GM19035 (cell line): ENCODE data around the gene SH3GL2.

ENCODE experiments used
- ATAC-seq: cut with Tn5 transposase; IDR thresholded peaks from one replicate; pipeline ENCODE4 v1.9.1; 2021; ENCODE audit not compliant: unreplicated experiment

The SH3GL2 gene

DNA sequence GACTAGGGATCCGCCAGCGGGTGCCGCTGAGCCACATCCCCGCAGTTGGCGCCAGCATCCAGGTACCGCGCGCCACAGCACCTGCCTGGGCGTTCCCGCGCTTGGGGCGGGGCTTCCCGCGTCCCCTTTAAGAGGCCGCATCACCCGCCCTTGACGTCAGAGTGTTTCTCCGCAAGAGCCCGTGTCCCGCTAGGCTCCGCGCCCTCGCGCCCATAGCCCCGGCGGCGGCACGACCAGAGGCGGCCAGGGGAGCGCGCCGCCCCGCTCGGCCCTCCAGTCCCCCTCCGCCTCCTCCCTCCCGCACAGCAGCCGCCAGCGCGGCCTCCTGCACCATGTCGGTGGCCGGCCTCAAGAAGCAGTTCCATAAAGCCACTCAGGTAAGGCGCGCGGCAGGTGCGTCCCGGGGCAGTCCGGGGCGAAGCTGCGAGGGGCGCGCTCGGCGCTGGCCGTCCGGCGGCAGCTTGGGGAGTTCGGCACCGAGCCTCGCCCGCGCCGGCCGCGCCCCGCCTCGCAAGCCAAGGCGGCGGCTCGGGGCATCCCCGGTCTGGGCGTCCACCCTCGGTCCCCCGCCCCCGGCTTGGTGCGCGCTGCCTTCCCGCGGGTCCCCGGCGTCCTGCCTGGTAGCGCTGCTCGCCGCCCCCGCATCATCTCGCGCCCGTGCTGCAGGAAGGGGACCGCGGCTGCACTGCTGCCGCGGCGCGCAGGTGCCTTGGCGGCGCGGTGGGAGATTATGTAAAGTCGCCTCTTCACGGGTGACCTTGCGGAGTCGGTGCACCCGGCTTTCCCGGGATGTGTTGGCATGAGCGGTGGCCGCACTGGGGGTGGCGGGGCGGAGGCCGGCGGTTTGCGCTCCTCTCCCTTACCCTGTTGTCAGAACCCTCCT is at the start of gene SH3GL2:
Gene SH3GL2 (plus strand): TSS at position 156 of the 883 bp plus-strand sequence.
- ATAC-seq: peak; percentile 53

DNA sequence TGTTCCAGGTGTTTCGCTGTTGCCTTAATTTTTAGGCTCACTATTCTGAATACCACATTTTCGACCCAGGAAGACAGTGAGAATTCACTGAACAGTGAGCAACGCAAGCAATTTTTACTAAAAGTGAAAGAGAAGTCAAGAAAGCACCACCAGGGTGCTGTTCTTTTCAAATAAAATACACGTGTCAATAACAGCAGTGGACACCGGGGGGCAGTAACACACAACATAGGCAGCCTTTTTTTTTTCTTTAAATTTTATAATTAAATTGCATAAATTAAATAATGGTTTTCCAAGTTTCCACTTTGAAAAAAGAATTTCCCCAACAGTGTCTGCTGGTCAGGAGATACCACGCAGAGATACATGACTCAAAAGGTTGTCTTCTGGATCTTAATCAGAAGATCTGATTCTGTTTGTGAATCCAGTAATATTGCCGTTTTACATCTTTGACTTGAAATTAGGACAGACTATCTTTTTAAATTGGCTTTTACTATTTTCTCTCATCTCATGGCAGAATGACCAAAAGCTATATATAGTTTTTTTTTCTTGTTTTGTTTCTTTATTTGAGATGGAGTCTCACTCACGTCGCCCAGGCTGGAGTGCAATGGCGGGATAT is 47.1 kb upstream of the SH3GL2 start:
- peak; percentile 79 for ATAC-seq

DNA sequence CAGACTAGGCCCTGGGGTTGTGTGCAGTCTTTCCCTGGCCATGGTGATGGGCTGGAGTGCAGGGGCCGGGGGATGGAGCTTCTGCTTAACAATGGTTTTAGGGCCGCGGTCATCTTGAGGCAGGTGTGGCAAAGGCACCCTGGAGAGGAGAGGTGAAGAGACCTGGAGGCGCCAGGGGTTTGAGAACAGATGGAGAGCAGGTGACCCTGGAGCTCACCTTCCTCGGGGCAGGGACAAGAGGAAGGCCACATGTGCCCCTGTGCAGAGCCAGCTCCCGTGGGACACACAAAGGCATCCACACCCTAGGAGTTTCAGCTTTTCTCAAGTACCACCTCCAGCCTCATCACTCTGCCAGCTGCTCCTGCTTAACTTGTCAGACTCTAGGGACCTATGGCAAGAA is 46.4 kb upstream of the SH3GL2 start:
- ATAC-seq: no peak

DNA sequence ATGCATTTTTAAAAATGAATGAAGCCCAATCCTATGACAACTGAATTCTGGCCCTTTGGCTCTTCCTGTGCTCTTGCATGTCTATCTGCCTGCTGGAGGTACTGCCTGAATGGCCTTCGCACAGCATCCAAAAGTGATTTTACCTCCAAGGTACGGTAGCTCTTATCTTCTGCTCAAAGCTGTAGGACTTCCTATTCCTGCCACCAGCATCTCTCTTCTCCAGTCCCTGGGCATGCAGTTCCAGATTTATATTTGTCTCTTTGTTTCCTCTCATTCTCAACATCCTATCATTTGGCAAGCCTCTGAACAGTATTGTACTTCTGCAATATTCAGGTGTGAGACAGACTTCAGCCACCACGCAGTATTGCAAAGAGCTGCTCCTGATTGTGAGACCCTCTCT is 43.7 kb upstream of the SH3GL2 start:
- ATAC-seq: no peak

DNA sequence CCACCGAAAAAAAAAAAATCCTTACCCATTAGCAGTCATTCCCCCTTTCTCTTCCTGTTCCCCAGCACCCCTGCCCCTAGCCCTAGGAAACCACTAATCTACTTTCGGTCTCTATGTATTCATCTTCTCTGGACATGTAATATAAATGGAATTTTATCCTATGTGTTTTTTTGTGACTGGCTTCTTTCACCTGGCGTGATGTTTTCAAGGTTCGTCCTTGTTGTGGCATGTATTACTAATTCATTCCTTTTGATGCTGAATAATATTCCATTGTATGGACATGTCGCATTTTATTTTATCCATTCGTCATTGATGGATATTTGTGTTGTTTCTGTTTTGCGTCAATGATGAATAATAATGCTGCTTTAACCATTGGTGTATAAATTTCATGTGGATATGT is 42.8 kb upstream of the SH3GL2 start:
- ATAC-seq: no peak

DNA sequence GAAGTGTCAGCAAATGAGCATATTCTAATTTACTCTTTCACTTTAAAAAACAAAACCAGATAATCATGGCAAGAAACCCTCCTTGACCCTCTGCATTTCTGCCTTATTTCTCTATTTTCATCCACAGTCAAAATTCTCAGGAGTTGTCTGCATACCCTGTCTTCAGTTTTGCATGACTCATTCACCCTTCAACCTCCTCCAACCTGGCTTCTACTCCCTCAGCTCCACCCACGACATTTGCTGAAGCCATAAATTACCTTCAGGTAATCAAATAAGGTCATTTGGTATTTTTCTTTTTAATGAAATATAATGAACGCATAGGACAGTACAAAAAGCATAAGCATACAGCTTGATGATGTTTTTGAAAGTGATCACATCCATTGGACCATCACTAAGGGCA is 27.8 kb upstream of the SH3GL2 start:
- no peak for ATAC-seq

DNA sequence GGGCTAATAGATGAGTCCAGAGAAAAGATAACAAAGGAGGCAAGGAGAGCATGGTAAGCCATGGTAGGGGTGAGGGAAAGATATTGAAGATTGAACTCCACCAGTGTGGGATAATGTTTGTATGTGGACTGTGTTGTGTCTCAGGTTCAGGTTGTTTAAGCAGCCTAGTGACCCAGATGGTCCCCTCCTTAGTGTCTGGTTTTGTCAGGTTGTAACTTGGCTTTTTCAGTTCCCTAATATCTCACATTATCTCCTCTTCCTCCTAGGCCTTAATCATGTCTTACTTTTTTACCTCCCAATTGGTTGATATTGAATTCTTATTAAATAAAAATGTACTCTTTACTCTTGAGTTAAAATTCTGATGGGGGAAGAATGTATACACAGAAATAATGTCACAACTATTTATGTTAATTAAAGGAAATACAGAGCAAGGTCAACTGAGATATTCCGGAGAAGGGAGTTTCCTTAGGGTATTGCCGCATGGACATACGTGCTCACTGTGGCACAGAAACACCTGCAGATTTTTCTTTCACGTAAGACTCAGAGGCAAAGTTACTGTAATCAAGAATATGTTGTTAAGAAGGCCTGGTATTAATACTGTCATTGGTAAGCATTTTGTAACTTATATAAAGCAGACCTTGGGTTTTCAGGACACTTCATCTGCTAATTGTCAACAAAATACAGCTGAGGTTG is 23.4 kb upstream of the SH3GL2 start:
- no peak for ATAC-seq

DNA sequence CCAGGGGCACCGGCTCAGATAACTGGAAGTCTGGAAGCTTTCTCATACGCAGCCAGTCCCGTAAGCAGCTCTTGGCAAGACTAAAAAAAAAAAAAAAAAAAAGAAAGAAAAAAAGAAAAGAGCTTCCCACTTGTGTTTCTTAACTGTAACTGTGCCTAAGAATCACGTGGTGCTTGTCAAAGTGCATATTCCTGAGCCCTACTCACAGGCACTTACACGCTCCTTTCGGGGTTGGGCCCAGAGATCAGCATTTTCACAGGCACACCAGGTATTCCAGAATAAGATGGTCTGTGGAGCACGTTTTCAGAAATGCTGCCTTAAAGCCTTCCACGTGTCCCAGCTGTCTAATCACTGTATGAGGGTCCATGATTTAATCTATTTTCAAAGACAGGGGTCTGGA is 22.6 kb upstream of the SH3GL2 start:
- ATAC-seq: no peak

DNA sequence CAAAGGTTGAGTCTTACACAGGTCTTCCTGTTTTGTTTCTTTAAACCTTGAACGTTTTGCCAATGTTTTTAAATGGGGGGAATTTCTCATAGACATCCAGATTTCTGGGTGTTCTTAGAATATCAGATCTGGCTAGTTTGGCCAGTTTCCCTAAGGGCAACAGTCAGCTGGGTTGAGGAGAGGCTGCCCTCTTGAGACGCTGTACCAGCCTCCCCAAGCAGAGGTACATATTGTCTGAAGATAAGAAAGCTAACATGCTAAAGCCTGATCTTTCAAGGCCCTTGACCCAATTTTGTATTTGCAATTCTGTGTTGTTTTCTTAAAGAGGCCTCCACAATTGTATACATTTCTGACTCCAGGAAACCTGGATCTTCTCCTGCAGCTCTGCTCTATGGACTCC is 21.9 kb upstream of the SH3GL2 start:
- ATAC-seq: no peak

DNA sequence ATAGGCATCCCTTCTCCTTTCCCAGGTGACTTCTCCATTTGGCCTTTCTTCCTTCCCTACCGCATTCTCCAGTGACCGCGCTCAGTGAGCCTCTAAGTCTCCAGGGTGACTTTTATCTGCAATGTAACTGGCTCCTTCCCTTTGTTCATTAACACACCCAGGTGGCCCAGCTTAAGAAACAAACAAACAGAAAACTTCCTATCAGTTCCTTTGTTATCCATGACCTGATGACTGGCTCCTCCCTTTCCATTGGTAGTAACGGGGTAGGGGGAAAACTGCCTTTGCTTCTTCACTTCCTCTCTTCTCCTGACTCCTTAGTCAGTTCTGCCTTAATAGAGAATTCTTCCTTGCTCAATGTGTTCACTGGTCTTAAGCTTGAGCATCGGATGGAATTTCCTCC is 7.0 kb upstream of the SH3GL2 start:
- ATAC-seq: no peak

DNA sequence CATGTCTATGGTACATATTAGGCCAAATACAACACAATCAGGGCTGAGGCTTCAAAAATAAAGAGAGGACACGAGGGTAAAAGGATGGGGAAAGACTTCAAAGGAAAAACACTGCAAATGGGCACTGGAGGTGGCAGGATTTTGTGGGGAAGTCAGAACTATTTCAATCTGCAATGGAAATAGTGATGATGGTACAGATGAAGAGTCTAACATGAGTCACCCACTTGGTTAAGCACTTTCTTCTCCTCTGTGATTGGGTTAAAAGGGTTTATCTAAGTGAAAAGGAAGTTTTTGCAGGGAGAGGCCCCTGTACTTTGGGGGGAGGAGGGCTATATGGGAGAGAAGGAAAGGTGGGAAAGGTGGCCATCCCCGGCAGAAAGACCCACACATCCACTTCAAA is 4.5 kb upstream of the SH3GL2 start:
- ATAC-seq: no peak

DNA sequence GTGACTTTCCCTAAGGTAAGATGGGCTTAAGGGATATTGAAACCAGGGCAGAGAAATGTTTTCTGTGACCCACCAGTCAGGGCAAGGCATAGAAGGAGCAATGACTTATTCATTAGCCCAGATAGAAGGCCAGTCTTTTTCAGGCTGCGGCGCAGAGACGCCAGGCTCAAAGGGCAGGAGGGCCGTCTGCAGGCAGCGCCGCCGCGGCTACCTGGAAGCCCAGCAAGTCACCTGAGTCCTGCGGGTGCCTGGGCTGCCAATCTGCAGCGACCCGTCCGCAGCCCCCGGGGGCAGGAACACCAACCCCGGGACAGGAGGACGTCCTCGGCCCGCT is 322 bp upstream of the SH3GL2 start:
- ATAC-seq: no peak

DNA sequence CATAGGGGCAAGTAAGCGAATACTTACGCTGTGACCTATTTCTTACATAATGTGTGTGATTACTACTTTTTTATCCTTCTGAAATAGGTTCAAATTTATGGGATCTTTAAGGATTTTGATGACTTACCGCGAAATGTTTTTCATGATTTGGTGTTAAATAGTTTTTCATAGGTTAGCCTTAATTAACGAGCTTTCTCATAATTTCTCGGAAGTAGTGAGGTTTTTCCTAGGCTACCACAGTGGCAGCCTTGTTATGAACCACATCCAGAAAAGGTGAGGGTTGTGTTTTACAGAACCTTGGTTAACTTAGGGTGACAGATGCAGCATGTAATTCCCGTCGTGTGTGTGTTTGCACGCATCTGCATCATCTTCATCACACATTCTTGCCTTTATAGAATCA is 1.3 kb downstream of the SH3GL2 start:
- no peak for ATAC-seq

DNA sequence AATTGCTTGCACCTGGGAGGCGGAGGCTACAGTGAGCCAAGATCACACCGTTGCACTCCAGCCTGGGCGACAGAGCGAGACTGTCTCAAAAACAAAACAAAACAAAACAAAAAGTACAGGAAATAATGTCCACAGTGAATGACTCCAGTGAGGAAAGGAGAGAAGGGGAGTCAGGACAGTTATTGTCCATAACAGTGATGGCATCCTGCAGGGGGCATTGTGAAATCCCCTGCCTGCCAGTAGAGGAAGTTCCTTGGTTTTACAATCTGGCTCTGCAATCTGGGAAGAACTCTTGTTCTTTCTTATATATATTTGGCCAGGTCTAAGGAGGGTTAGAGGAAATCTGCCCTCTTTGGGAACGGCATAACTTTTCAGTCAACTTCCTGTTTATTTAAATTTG is 8.2 kb downstream of the SH3GL2 start:
- no peak for ATAC-seq

DNA sequence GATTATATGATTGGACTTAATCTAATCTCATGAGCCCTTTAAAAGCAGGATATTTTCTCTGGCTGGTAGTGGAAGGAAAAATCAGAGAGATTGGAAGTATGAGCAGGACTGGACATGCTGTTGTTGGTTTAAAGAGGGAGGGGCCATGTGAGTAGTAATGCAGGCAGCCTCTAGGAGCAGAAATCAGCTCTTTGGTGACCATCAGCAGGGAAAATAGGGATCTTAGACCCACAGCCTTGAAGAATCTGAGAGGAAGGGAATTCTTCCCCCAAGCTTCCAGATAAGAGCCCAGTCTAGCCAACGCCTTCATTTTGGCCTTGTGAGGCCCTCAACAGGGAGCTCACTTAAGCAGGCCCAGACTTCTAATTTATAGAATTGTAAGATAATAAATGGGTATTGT is 9.5 kb downstream of the SH3GL2 start:
- ATAC-seq: no peak

DNA sequence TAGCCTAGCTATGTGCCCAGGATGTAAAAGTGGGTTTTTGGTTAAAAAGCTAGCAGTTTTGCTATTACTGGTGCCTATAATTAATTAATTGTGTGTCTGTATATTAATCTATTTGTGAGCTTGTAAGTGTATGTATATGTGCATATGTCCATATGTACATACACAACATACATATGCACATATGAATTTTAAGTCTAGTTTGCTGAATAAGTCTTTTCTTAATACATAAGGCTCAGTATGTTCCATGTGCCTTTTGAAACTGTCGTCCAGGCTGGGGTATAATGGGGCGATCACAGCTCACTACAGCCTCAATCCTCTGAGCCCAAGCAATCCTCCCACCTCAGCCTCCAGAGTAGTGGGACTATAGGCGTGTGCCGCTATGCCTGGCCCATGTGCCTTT is 10.1 kb downstream of the SH3GL2 start:
- ATAC-seq: no peak

DNA sequence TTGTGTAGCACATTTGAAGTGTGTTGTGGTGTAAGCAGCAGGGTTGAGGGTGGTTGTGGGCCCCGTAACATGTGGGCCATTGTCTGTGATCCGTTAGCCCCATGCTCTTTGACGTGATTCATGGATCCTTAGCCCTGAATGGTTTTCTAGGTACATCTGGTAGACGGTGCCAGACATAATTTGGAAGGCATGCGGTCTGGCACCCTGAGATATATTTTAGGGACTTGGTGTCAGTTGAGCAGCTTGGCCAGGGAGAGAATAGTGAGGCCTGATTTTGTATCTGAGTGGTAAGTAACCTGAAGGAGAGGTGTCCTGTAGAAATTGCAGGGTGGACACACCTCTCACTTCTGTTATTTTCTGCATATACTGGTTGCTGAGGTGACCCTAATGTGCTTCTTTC is 10.9 kb downstream of the SH3GL2 start:
- ATAC-seq: no peak

DNA sequence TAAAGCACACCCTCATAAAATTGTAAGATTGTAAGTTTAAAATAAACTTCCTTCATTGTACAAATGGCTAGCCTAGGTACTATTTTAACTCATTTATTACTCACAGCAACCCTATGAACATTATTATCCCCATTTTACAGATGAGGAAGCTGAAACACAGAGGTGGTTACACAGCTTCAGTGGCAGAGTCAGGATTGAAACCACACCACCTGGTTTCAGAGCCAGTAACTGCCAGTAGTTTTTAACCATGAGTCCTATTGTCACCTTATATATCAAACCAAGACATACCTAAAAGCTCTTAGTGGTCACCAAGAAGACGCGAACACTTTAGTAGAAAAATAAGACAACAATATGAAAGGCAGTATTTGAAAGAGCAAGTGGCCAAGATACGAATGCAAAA is 16.1 kb downstream of the SH3GL2 start:
- ATAC-seq: no peak

DNA sequence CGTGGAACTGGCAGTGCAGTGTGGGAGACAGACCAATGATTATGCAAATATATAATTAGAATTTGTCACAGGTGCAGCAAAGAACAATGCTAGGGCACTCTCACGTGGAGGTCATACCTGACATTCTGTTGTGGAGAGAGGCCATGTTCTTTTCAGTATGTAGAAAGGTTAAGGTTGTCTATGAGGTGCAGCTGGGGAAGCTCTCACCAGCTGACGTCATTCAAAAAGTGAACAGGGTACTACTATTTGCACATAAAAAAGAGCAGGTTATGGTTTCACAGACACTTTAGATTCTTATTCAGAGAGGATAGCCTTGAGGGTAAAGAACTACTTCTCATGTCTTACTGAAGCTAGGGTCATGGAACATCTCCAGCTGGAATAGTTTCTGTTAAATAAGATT is 19.1 kb downstream of the SH3GL2 start:
- ATAC-seq: no peak

DNA sequence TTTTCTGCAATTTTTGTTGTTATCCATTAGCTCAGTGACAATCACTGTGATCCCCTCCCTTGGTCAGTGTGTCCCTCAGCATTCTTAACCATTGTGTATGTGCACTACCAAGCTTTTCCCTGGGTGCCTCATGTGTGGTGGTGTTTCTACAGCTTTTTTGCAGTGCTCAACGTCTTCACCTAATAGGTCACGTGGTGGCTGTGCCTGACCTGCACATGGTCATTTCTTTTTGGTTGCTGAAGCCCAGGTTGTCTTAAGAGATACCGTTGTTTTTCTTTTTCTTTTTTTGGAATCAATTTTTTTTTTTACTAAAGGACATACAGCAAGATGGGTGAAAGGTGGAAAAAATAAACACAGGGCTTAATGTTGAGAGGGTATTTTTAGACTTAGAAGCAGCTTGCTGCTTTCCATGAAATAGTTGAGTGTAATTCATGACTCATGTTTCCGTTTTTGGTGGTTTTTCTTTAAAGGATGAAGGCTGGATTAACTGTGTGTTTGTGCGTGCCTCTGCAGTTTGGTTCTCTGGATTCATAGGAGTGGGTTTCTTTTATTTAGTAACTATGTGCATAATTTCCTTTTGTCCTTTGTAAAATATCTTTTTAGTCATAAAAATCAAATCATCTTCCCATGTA is 22.2 kb downstream of the SH3GL2 start:
- ATAC-seq: no peak

DNA sequence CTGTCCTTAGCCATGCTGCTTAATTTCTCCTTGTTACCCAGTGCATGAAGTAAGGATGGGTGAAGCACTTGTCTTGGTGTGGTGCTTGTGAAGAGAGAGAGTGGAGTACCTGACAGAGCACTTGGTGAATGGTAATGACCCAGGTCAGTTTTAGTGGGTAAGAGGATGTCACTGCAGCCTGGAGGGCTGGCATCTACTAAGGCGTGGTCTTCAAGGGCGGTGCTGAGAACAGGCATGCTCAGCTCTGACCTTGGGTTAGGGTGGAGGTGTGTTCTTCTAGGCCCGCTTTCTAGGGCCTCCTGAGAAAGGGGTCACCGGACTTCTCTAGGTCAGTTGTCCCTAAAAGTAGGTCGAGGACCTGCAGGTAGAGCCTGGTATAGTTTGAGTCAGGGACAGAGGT is 25.7 kb downstream of the SH3GL2 start:
- ATAC-seq: no peak
